Activated gamma-delta T cell treated with Interleukin-2 at 50 U/mL for 16 hours (primary cell): ENCODE measurements around the gene UHRF1.

Experiments
- DNase-seq: peaks from one replicate; pipeline ENCODE4 v3.0.0-alpha.2; 2020

The UHRF1 gene

DNA sequence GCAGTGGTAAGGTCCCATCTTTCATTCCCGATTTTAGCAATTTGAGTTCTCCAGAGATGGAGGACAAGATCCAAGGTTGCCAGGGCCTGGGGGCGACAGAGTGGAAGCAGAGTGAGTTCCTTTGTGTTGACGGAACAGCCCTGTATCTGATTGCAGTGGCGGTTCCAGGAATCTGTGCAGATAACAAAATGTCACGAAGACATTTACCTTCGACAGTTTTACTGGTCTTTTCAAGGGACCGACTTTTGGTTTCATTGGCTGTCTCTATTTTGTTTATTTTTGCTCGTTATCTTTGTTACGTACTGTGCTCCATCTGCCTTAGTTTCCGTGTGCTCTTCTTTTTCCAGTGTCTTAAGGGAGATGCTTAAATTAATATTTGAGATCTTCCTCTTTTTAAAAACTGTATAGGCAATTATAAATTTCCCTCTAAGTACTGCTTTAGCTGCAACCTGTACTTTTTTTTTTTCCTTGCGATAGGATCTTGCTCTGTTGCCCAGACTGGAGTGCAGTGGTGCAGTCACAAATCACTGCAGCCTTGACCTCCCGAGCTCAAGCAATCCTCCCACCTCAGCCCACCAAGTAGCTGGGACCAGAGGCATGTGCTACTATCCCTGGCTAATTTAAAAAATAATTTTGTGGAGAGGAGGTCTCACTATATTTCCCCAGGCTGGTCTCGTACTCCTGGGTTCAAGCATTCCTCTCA is 82.8 kb downstream of the UHRF1 start:
- no peak for DNase-seq

DNA sequence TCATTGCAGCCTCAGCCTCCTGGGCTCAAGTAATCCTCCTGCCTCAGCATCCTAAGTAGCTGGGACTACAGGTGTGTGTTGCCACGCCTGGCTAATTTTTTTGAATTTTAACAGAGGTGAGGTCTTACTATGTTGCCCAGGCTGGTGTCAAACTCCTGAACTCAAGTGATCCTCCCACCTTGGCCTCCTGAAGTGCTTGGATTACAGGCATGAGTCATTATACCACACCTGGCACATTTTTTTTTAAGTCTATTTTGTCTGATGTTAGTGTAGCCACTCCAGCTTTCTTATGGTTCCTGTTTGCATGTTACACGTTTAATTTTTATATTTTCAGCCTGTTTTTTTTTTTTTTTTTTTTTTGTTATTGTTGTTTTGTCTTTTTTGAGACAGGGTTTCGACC is 84.4 kb downstream of the UHRF1 start:
- no peak for DNase-seq

DNA sequence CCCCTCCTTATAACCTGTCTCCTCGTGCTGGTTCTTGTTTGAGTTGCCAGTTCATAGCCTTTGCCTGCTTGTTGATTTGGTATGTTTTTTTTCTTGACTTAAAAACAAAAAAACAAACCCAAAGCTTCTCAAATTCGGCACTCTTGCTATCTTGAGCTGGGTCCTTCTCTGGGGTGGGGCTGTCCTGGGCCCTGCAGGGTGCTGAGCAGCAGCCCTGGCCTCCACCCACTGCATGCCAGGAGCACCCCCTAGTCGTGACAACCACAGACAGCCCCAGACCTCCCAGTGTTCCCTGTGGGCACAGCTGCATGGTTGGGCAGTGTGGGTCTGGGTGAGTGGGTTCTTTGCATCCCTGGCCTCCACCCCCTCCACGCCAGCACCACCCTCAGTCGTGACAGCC is 87.4 kb downstream of the UHRF1 start:
- DNase-seq, result no peak

DNA sequence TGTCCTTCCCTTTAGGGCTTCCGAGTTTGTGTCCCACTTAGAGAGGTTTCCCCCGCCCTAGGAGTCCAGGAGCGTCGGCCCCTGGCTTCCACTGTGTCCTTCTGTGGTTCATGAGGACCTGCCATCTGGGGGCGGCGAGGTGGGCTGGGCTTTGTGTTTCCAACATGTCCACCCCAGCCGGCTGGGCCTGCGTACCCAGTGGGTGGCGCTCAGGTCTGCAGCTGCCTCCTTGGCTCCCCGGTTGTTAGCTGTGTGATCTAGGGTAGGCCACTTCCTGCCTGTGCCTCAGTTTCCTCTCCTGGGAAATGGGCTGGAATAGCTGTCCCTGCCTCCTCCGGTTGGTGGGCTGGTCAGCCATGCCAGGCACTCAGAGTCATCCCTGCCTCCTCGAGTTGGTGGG is 88.0 kb downstream of the UHRF1 start:
- DNase-seq, result no peak

DNA sequence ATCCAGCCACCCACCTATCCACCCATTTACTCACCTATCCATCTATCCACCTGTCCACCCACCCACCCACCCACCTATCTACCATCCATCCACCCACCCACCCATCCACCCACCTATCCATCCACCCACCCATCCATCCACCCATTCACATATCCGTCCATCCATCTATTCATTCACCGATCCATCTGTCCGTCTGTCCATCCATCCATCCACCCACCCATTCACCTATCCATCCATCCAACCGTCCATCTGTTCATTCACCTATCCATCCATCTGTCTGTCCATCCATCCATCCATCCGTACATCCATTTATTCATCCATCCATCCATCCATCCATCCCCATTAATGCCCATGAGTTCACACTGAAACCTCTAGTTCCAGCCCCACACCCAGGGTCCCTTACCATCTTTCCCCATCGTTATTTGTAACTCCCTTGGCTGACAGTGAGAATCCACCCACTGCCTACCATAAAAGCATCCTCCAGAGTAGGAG is 90.9 kb downstream of the UHRF1 start:
- no peak for DNase-seq

DNA sequence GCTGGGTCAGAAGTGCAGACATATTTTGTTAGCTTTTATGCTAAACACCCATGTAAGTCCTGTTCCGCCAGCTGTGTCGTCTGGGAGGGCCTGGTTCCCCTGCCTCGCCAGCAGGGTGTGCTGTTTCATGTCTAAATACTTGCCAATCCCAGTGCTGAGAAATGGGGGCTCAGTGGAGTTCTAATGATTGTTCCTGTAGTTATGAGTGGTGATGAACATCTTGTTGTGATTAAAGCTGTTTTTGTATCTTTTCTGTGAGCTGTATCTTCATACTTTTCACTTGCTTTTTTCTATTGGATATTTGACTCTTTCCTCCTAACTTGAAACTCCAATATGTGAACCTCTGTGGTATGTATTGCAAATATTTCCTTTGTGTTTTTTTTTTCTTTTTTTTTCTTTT is 92.3 kb downstream of the UHRF1 start:
- DNase-seq, result no peak

DNA sequence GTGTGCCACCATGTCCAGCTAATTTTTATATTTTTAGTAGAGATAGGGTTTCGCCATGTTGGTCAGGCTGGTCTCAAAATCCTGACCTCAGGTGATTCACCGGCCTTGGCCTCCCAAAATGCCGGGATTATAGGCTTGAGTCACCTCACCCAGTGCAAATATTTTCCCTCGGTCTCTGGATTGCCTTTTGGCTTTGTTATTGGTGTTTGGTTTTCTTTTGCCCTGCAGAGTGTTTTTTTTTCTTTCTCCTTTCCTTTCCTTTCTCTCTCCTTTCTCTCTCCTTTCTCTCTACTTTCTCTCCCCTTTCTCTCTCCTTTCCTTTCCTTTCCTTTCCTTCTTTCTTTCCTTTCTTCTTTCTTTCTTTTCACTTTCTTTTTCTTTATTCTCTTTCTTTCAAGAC is 92.8 kb downstream of the UHRF1 start:
- DNase-seq, result no peak

DNA sequence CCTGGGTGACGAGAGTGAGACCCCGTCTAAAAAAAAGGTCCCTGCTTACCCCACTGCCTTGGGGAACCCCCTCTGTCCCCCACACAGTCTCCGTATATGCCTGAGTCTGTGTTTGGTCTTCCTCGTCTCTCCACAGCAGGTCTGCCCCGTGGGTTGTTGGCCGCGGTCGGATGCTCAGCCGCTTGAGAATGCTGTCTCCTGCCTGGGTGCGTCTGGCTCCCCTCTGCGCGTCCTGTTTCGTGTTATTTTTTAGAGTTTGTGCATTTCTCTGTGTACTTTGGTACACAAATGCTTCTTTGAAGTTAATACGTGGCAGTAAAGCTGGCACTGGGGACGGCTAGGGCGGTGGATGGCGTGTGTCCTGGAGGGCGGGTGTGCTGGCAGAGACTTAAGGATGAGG is 94.5 kb downstream of the UHRF1 start:
- DNase-seq, result no peak

DNA sequence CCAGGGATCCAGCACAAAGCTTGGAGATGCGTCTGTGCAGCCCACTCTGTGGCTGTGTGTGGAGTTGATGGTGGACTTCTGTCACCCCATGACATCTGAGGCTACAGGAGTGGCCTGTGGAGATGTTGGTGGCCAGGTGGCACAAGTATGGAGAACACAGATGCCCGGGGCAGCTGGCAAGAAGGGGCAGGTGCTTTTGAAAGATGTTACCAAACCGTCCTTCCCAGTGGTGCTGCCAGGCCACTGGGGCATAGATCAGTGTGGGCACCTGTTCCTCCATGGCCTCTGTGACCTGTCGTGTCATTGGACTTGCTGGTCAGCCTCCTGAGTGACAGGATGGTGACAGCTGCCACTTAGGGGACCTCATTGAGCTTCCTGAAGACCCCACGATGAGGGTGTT is 95.8 kb downstream of the UHRF1 start:
- no peak for DNase-seq

DNA sequence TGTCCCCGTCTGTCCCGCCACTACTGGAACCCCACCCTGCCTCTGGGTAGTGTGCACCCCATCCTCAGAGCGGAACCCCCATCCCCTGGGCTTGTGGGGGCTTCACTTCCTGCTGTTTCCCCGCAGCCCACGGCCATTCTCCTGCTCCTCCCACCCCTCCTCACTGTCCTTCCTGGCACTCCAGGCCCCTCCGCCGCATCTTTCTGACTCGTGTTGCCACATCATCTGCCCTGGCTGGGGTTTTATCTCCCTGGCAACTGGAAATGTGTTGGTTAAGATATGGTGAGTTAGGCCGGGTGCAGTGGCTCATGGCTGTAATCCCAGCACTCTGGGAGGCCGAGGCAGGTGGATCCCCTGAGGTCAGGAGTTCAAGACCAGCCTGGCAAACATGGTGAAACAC is 96.9 kb downstream of the UHRF1 start:
- DNase-seq, result no peak

DNA sequence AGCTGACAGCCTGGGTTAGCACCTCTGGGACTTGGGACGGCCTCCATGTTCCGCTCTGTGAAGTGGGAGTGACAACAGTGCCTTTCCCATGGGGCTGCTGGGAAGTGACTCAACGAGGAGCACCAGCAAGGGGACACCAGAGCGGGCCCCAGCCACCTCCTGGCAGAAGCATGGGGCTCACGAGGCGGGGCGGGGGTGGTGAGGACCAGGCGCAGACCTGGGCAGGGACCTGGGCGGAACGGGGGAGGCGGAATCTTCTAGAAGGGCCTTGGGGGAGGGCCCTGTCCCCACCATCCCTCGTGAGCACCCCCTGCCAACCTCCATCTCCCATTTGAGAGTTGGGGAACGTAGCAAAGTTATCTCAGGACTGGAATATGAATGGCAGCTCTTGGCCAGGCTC is 97.5 kb downstream of the UHRF1 start:
- no peak for DNase-seq
